Mammary epithelial cell (primary cell): ENCODE results near the gene LSAMP.

Source experiments
- EZH2 ChIP-seq: IDR thresholded peaks from 2 replicates; pipeline ENCODE4 v1.6.1; 2012; ENCODE audit warnings: low read length, inconsistent platforms, borderline replicate concordance
- TF ChIP-seq, protein P1 (sequence below), 2 donors: IDR thresholded peaks in 1 of 2; conservative IDR thresholded peaks in 1 of 2; 2 replicates each; pipeline ENCODE4 v1.5.1; 2011 to 2012; ENCODE audit warnings: inconsistent platforms in 2 of 2, low read length in 2 of 2, mild to moderate bottlenecking in 2 of 2, control low read depth in 1 of 2, low read depth in 1 of 2; ENCODE audit not compliant: insufficient read depth in 1 of 2; ENCODE audit errors: extremely low read depth in 1 of 2

DNA sequence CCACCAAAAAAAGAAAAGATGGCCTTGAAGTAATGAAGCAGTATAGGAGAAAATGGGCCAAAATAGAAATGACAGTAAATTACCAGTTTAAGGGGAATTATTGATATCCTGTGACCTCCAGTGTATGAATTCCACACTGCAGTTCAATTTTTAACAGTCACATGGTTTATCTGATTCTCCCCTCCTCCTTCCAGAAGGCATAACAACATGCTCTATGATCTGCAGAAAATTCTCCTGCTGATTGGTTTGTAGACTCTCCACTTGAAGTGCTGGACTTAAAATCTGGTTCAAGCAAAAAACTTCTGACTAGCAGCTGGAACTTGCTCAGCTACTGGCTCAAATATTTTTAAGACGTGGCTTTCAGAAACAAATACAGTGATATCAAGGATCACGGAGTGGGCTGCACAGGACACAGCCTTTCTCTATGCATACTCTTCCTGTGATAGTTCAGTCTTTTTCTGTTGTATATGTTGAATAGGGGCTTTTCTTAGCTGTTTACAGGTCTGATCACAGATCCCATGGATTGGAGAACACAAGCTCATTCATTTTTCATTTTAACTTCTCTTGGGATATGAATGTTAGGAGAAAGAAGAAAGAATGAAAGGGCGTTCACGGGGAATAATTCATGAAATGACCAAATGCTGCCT is 211.5 kb downstream of the LSAMP start:
- TF ChIP-seq EZH2, result no peak
- TF ChIP-seq, protein P1, sequence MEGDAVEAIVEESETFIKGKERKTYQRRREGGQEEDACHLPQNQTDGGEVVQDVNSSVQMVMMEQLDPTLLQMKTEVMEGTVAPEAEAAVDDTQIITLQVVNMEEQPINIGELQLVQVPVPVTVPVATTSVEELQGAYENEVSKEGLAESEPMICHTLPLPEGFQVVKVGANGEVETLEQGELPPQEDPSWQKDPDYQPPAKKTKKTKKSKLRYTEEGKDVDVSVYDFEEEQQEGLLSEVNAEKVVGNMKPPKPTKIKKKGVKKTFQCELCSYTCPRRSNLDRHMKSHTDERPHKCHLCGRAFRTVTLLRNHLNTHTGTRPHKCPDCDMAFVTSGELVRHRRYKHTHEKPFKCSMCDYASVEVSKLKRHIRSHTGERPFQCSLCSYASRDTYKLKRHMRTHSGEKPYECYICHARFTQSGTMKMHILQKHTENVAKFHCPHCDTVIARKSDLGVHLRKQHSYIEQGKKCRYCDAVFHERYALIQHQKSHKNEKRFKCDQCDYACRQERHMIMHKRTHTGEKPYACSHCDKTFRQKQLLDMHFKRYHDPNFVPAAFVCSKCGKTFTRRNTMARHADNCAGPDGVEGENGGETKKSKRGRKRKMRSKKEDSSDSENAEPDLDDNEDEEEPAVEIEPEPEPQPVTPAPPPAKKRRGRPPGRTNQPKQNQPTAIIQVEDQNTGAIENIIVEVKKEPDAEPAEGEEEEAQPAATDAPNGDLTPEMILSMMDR (conservative IDR thresholded peaks at IDR 0.05 in 1 of 2, IDR thresholded peaks at IDR 0.05 in 1 of 2; ENCODE audit: extremely low read depth in 1 of 2, insufficient read depth in 1 of 2, low read depth in 1 of 2, low read length in 2 of 2), result no peak
